Uterus (tissue), 2 donors: ENCODE measurements around the gene TMEM132A.

ENCODE experiments used
- CTCF ChIP-seq, 4 experiments: fragments of 200-600 bp in 2 of 4; fragments of 450-650 bp in 2 of 4; sonication (generic) in 2 of 4; IDR thresholded peaks; one replicate each; pipeline ENCODE4 v1.5.1; 2016 to 2019; ENCODE audit warnings: antibody characterized with exemption in 4 of 4, mild to moderate bottlenecking in 2 of 4, moderate library complexity in 1 of 4
- POLR2A ChIP-seq, 2 donors: fragments of 450-650 bp; IDR thresholded peaks; one replicate each; pipeline ENCODE4 v1.6.1; 2016; ENCODE audit warnings: antibody characterized with exemption in 2 of 2, mild to moderate bottlenecking in 1 of 2, moderate library complexity in 1 of 2

GRCh38 chr11:60966890-60967289 is 42.6 kb downstream of the TMEM132A start:
- TF ChIP-seq CTCF (IDR thresholded peaks at IDR 0.05) (no peak), POLR2A (IDR thresholded peaks at IDR 0.05) (no peak)
